Transverse colon (tissue), 4 donors: ENCODE data around the gene SPATA2.

Source experiments
- EP300 ChIP-seq: sonication (generic); formaldehyde crosslinking; IDR thresholded peaks from one replicate; pipeline ENCODE4 v1.6.1; 2017; ENCODE audit warnings: antibody characterized with exemption, low read depth
- POLR2AphosphoS5 ChIP-seq, 3 donors: sonication (generic); formaldehyde crosslinking; IDR thresholded peaks; one replicate each; pipeline ENCODE4 v1.6.1; 2016; ENCODE audit warnings: antibody characterized with exemption in 3 of 3
- TF ChIP-seq, protein P1 (sequence below), 5 experiments: fragments of 200-600 bp in 3 of 5; fragments of 450-650 bp in 2 of 5; sonication (generic) in 3 of 5; IDR thresholded peaks; 1 replicate in 2 of 5; 2 replicates in 3 of 5; pipeline ENCODE4 v1.5.1; 2016 to 2017; ENCODE audit warnings: antibody characterized with exemption in 5 of 5, inconsistent platforms in 3 of 5, mild to moderate bottlenecking in 2 of 5, moderate library complexity in 1 of 5

DNA sequence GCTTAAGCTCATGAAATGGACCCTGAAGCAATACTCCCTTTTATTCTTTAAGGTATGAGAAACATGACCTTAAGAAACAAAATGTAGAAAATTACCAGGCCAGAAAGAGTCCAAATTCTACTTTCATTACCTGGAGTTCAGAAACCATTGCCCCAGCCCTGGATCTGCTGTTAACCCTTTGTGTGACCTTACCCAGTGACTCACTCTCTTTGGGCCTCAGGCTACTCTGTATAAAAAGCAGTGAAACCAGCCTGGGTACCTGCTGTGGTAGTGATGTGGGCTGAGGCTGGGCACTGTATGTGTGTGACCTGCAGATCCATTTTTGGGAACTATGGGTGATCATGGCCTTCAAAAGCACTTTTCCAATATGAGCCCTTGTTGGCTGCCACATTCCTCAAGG, 55.5 kb downstream of the SPATA2 start:
- TF ChIP-seq, protein P1, sequence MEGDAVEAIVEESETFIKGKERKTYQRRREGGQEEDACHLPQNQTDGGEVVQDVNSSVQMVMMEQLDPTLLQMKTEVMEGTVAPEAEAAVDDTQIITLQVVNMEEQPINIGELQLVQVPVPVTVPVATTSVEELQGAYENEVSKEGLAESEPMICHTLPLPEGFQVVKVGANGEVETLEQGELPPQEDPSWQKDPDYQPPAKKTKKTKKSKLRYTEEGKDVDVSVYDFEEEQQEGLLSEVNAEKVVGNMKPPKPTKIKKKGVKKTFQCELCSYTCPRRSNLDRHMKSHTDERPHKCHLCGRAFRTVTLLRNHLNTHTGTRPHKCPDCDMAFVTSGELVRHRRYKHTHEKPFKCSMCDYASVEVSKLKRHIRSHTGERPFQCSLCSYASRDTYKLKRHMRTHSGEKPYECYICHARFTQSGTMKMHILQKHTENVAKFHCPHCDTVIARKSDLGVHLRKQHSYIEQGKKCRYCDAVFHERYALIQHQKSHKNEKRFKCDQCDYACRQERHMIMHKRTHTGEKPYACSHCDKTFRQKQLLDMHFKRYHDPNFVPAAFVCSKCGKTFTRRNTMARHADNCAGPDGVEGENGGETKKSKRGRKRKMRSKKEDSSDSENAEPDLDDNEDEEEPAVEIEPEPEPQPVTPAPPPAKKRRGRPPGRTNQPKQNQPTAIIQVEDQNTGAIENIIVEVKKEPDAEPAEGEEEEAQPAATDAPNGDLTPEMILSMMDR (IDR thresholded peaks at IDR 0.05), result no peak
- TF ChIP-seq POLR2AphosphoS5 (IDR thresholded peaks at IDR 0.05) (no peak), EP300 (no peak)
